GM13976 (cell line): ENCODE results near the gene TMEM37.

Source experiments
- DNase-seq: peaks from one replicate; pipeline ENCODE4 v3.0.0; 2012; ENCODE audit warnings: low spot score
- CTCF ChIP-seq: IDR thresholded peaks from 2 replicates; pipeline ENCODE4 v1.5.1; 2012; ENCODE audit warnings: borderline replicate concordance, mild to moderate bottlenecking; ENCODE audit not compliant: insufficient read depth; ENCODE audit errors: extremely low read depth, missing control alignments, control extremely low read depth
- in situ Hi-C: fragments of 300-500 bp; cut with MboI; formaldehyde crosslinking; loops from one replicate; pipeline ENCODE4 v1.12.0; 2022; ENCODE audit warnings: low sequenced_read_pairs, mixed read lengths, inconsistent platforms; ENCODE audit not compliant: unreplicated experiment

Gene TMEM37

GRCh38 chr2:119442226-119442619, 10.6 kb downstream of the TMEM37 start:
- in situ Hi-C loops: no loop called here
- DNase-seq: no peak
- TF ChIP-seq CTCF: no peak

- no peak for TF ChIP-seq CTCF
- DNase-seq: no peak
- in situ Hi-C loops: no loop called here
Measured at GRCh38 chr2:119442850-119443249, 11.2 kb downstream of the TMEM37 start.

- no peak for TF ChIP-seq CTCF
- in situ Hi-C loops: no loop called here
- DNase-seq: no peak
Measured at GRCh38 chr2:119446037-119446436, 14.4 kb downstream of the TMEM37 start.

GRCh38 chr2:119448427-119449141, 16.9 kb downstream of the TMEM37 start:
- TF ChIP-seq CTCF: no peak
- no peak for DNase-seq
- in situ Hi-C loops: no loop called here

GRCh38 chr2:119449521-119449920, 17.9 kb downstream of the TMEM37 start:
- in situ Hi-C loops: no loop called here
- DNase-seq: no peak
- no peak for TF ChIP-seq CTCF

- DNase-seq: no peak
- in situ Hi-C loops: no loop called here
- no peak for TF ChIP-seq CTCF
Measured at GRCh38 chr2:119451336-119452050, 19.8 kb downstream of the TMEM37 start.
